ENCODE results near the gene SBF2. TPM values are rescaled to one million over a fixed set of nuclear protein-coding genes. Genes with fewer than 3 reads are reported as not detected.

The SBF2 gene
- polyA plus RNA-seq, 2 donors = 8.5 to 12.1 TPM

DNA sequence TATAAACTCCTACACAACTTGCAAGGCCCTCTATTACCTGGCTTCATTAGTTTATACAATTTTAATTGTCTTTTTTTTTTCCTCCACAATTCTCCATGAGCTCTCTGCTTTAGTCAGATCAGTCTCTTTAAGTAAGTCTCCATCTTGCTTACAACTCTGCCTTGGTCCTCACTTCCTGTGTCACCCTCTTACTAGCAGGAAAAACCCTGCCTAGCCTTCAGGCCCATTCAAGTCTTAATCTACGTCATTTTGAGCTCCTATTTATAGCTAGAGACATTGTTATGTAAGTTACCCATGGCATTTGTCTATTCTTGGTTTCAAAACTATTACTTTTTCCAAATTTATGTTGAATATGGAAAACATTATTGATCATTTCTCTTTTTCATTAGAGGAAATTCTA, 177.4 kb downstream of the SBF2 start:
- H3K9me3 ChIP-seq (ENCODE audit: control insufficient read depth in 2 of 2, insufficient read depth in 1 of 2, low read depth in 1 of 2, low read length in 1 of 2) = no peaks in the 10 kb centered on the region
- no peaks in the 10 kb centered on the region for H3K27me3 ChIP-seq (ENCODE audit: control insufficient read depth in 1 of 2, insufficient read depth in 2 of 2, low read length in 2 of 2)
- no peak overlapping the region for H3K27ac ChIP-seq (ENCODE audit: low read depth in 2 of 2, low read length in 1 of 2)
- H3K4me1 ChIP-seq (ENCODE audit: control insufficient read depth in 2 of 2, insufficient read depth in 2 of 2, low read length in 1 of 2) = no peaks in the 10 kb centered on the region
- H3K4me3 ChIP-seq (ENCODE audit: low read depth in 1 of 2, low read length in 2 of 2) = no peak overlapping the region
- no peaks in the 10 kb centered on the region for H3K36me3 ChIP-seq (ENCODE audit: control insufficient read depth in 2 of 2, insufficient read depth in 2 of 2, low read length in 1 of 2)
- 51 to 72% methylated on average over 1 of the region's 1 CpG for whole genome bisulfite sequencing, 2 donors

DNA sequence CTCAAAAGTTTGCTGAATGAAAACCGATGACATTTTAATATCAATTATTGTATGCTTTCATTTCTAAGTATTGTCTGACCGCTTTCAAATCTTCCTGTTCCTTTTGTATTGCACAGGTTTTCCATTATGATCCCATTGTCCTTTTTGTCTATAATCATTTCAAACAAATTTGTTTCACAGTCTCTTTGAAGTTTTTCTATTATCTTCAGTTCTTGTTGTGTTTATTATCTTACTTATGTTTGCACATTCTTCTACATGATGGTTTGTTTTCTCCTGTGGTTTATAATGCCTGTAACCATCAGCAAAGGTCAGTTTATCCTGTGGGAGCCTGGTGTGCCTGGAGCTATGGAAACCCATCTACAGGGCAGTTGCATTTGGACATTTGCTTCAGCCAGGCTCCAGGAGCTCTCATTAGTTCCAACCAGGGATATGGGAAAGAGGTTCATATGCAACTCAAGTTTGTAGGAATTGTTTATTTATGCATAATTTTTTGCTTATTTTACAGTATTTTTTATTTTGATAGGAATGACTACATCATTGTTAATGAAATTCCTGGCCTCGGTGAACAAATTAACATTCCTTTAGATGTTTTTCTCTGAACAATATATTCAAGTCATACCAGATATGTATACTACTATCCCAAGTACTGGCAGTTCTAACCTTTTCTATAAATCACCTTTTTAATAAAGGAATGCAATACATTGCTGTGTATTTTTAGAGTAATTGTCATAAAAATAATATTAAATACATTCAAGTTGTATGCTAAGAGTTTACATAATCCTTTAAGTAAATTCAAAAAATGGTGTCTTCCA, 179.2 kb downstream of the SBF2 start:
- Histone ChIP-seq H3K27ac (ENCODE audit: low read depth in 2 of 2, low read length in 1 of 2) (no peak overlapping the region), H3K4me1 (ENCODE audit: control insufficient read depth in 2 of 2, insufficient read depth in 2 of 2, low read length in 1 of 2) (no peaks in the 10 kb centered on the region), H3K27me3 (ENCODE audit: control insufficient read depth in 1 of 2, insufficient read depth in 2 of 2, low read length in 2 of 2) (no peaks in the 10 kb centered on the region), H3K36me3 (ENCODE audit: control insufficient read depth in 2 of 2, insufficient read depth in 2 of 2, low read length in 1 of 2) (no peaks in the 10 kb centered on the region), H3K9me3 (ENCODE audit: control insufficient read depth in 2 of 2, insufficient read depth in 1 of 2, low read depth in 1 of 2, low read length in 1 of 2) (no peaks in the 10 kb centered on the region), H3K4me3 (ENCODE audit: low read depth in 1 of 2, low read length in 2 of 2) (no peak overlapping the region)
- 78 to 83% methylated on average over 3 of the region's 3 CpGs for WGBS, 2 donors

- no peak overlapping the region for H3K4me3 ChIP-seq (ENCODE audit: low read depth in 1 of 2, low read length in 2 of 2)
- H3K27ac ChIP-seq (ENCODE audit: low read depth in 2 of 2, low read length in 1 of 2) = no peak overlapping the region
- no peaks in the 10 kb centered on the region for H3K9me3 ChIP-seq (ENCODE audit: control insufficient read depth in 2 of 2, insufficient read depth in 1 of 2, low read depth in 1 of 2, low read length in 1 of 2)
- H3K27me3 ChIP-seq (ENCODE audit: control insufficient read depth in 1 of 2, insufficient read depth in 2 of 2, low read length in 2 of 2) = no peaks in the 10 kb centered on the region
- H3K4me1 ChIP-seq (ENCODE audit: control insufficient read depth in 2 of 2, insufficient read depth in 2 of 2, low read length in 1 of 2) = no peaks in the 10 kb centered on the region
- no peaks in the 10 kb centered on the region for H3K36me3 ChIP-seq (ENCODE audit: control insufficient read depth in 2 of 2, insufficient read depth in 2 of 2, low read length in 1 of 2)
Observed at GRCh38 chr11:10113852-10114251, 180.2 kb downstream of the SBF2 start.

GRCh38 chr11:10109806-10110205, 184.2 kb downstream of the SBF2 start:
- H3K4me3 ChIP-seq (ENCODE audit: low read depth in 1 of 2, low read length in 2 of 2) = no peak overlapping the region
- no peak overlapping the region for H3K27ac ChIP-seq (ENCODE audit: low read depth in 2 of 2, low read length in 1 of 2)
- no peaks in the 10 kb centered on the region for H3K27me3 ChIP-seq (ENCODE audit: control insufficient read depth in 1 of 2, insufficient read depth in 2 of 2, low read length in 2 of 2)
- H3K4me1 ChIP-seq (ENCODE audit: control insufficient read depth in 2 of 2, insufficient read depth in 2 of 2, low read length in 1 of 2) = no peaks in the 10 kb centered on the region
- no peaks in the 10 kb centered on the region for H3K36me3 ChIP-seq (ENCODE audit: control insufficient read depth in 2 of 2, insufficient read depth in 2 of 2, low read length in 1 of 2)
- no peaks in the 10 kb centered on the region for H3K9me3 ChIP-seq (ENCODE audit: control insufficient read depth in 2 of 2, insufficient read depth in 1 of 2, low read depth in 1 of 2, low read length in 1 of 2)
- 41 to 57% methylated on average over 1 of the region's 1 CpG for WGBS, 2 donors

- H3K27ac ChIP-seq (ENCODE audit: low read depth in 2 of 2, low read length in 1 of 2) = no peak overlapping the region
Observed at GRCh38 chr11:10108915-10109680, 184.9 kb downstream of the SBF2 start.

GRCh38 chr11:10107497-10107896, 186.5 kb downstream of the SBF2 start:
- H3K9me3 ChIP-seq (ENCODE audit: control insufficient read depth in 2 of 2, insufficient read depth in 1 of 2, low read depth in 1 of 2, low read length in 1 of 2) = no peaks in the 10 kb centered on the region
- no peak overlapping the region for H3K27ac ChIP-seq (ENCODE audit: low read depth in 2 of 2, low read length in 1 of 2)
- H3K36me3 ChIP-seq (ENCODE audit: control insufficient read depth in 2 of 2, insufficient read depth in 2 of 2, low read length in 1 of 2) = no peaks in the 10 kb centered on the region
- H3K27me3 ChIP-seq (ENCODE audit: control insufficient read depth in 1 of 2, insufficient read depth in 2 of 2, low read length in 2 of 2) = no peaks in the 10 kb centered on the region
- no peaks in the 10 kb centered on the region for H3K4me1 ChIP-seq (ENCODE audit: control insufficient read depth in 2 of 2, insufficient read depth in 2 of 2, low read length in 1 of 2)
- no peak overlapping the region for H3K4me3 ChIP-seq (ENCODE audit: low read depth in 1 of 2, low read length in 2 of 2)
- WGBS, 2 donors = 78 to 79% methylated on average over 2 of the region's 2 CpGs

More at GRCh38 chr11:10108915-10109680, 184.9 kb downstream of the SBF2 start:
- no peaks in the 10 kb centered on the region for H3K27me3 ChIP-seq (ENCODE audit: control insufficient read depth in 1 of 2, insufficient read depth in 2 of 2, low read length in 2 of 2)
- H3K9me3 ChIP-seq (ENCODE audit: control insufficient read depth in 2 of 2, insufficient read depth in 1 of 2, low read depth in 1 of 2, low read length in 1 of 2) = no peaks in the 10 kb centered on the region
- H3K4me3 ChIP-seq (ENCODE audit: low read depth in 1 of 2, low read length in 2 of 2) = no peak overlapping the region
- no peaks in the 10 kb centered on the region for H3K4me1 ChIP-seq (ENCODE audit: control insufficient read depth in 2 of 2, insufficient read depth in 2 of 2, low read length in 1 of 2)
- H3K36me3 ChIP-seq (ENCODE audit: control insufficient read depth in 2 of 2, insufficient read depth in 2 of 2, low read length in 1 of 2) = no peaks in the 10 kb centered on the region
- WGBS, 2 donors = 38 to 51% methylated on average over 3 of the region's 3 CpGs

DNA sequence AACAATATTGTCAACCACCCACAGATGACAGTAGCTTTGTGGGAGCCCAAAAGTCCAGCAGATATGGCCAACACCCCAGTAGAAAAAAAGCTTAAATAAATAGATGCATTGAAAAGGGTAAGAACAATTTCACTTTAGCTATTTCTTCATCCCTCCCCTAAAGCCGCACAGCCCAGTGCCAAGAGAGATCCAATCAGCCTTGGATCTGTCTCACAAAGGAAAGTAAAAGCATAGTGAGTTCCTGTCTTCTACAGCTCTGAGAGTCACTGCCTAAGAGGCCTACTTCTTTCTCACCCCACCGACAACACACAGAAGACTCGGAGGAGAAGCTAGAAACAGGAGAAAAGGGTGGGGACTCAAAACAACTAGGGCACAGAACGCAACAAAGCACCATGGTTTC, 196.4 kb downstream of the SBF2 start:
- Histone ChIP-seq H3K36me3 (ENCODE audit: control insufficient read depth in 2 of 2, insufficient read depth in 2 of 2, low read length in 1 of 2) (peaks cover 2 to 4% of the 10 kb centered on the region in 2 donors), H3K9me3 (ENCODE audit: control insufficient read depth in 2 of 2, insufficient read depth in 1 of 2, low read depth in 1 of 2, low read length in 1 of 2) (no peaks in the 10 kb centered on the region), H3K27ac (ENCODE audit: low read depth in 2 of 2, low read length in 1 of 2) (no peak overlapping the region), H3K4me3 (ENCODE audit: low read depth in 1 of 2, low read length in 2 of 2) (no peak overlapping the region), H3K27me3 (ENCODE audit: control insufficient read depth in 1 of 2, insufficient read depth in 2 of 2, low read length in 2 of 2) (no peaks in the 10 kb centered on the region), H3K4me1 (ENCODE audit: control insufficient read depth in 2 of 2, insufficient read depth in 2 of 2, low read length in 1 of 2) (no peaks in the 10 kb centered on the region)
- WGBS, 2 donors = 90 to 95% methylated on average over 4 of the region's 4 CpGs

DNA sequence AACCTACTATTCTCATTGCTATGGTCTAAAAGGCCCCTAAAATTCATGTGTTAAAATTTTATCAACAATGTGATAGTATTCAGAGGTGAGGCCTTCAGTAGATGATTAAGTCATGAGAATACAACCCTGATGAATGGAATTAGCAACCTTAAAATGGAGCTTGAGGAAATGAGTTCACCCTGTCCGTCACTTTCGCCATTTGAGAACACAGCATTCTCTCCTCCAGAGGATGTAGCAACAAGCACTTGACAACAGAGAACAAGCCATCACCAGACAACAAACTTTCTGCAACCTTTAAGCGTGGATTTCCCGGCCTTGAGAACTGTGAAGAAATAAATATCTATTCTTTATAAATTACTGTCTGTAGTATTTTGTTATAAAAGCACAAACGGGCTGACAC, 197.0 kb downstream of the SBF2 start:
- H3K4me3 ChIP-seq (ENCODE audit: low read depth in 1 of 2, low read length in 2 of 2) = no peak overlapping the region
- H3K9me3 ChIP-seq (ENCODE audit: control insufficient read depth in 2 of 2, insufficient read depth in 1 of 2, low read depth in 1 of 2, low read length in 1 of 2) = no peaks in the 10 kb centered on the region
- H3K36me3 ChIP-seq (ENCODE audit: control insufficient read depth in 2 of 2, insufficient read depth in 2 of 2, low read length in 1 of 2) = peaks cover 2 to 4% of the 10 kb centered on the region in 2 donors
- no peaks in the 10 kb centered on the region for H3K27me3 ChIP-seq (ENCODE audit: control insufficient read depth in 1 of 2, insufficient read depth in 2 of 2, low read length in 2 of 2)
- no peaks in the 10 kb centered on the region for H3K4me1 ChIP-seq (ENCODE audit: control insufficient read depth in 2 of 2, insufficient read depth in 2 of 2, low read length in 1 of 2)
- H3K27ac ChIP-seq (ENCODE audit: low read depth in 2 of 2, low read length in 1 of 2) = no peak overlapping the region
- 85 to 93% methylated on average over 5 of the region's 5 CpGs for WGBS, 2 donors

DNA sequence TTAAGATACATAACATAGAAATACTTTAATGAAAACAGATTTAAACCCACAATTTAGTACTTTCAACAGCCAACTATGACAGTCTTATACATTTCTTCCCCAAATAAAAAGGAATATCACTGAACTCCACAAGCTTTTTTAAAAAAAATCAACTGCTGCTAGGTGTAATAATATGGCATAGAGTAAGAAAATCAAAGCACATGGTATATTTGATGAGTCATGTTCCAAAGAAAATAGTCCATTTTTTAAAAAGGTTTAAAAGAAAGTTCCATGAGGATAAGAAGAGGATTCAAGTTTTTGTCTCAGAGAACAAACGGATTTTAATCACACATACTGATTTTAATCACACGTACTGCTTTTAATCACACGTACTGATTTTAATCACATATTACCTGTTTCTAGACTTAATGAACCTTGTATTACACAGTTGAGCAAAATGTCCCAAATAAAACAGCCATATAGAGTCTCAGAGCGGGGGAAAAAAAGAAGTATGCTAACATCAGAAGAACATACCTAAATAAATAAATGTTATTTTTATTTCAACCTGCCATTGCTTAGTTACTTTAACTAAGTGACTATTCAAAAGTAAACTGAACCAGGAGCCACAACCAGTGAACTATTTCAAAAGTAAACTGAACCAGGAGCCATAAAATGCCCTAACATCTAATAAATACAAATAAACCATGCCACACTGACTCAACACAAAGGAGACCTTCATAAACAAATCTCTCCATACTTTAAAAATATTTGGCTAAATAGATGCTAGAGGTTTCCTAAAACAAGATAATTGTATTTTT, 198.4 kb downstream of the SBF2 start:
- no peak overlapping the region for H3K27ac ChIP-seq (ENCODE audit: low read depth in 2 of 2, low read length in 1 of 2)
- WGBS, 2 donors = 84 to 91% methylated on average over 4 of the region's 4 CpGs
- H3K36me3 ChIP-seq (ENCODE audit: control insufficient read depth in 2 of 2, insufficient read depth in 2 of 2, low read length in 1 of 2) = peaks cover 2 to 4% of the 10 kb centered on the region in 2 donors
- H3K4me3 ChIP-seq (ENCODE audit: low read depth in 1 of 2, low read length in 2 of 2) = no peak overlapping the region
- no peaks in the 10 kb centered on the region for H3K27me3 ChIP-seq (ENCODE audit: control insufficient read depth in 1 of 2, insufficient read depth in 2 of 2, low read length in 2 of 2)
- H3K4me1 ChIP-seq (ENCODE audit: control insufficient read depth in 2 of 2, insufficient read depth in 2 of 2, low read length in 1 of 2) = no peaks in the 10 kb centered on the region
- no peaks in the 10 kb centered on the region for H3K9me3 ChIP-seq (ENCODE audit: control insufficient read depth in 2 of 2, insufficient read depth in 1 of 2, low read depth in 1 of 2, low read length in 1 of 2)
